Osteocyte (in vitro differentiated cells): Measurements from ENCODE around the gene CDH13. TPM values are rescaled to one million over a fixed set of nuclear protein-coding genes. Genes with fewer than 3 reads are reported as not detected.

Source experiments
- DNase-seq: peaks from one replicate; pipeline ENCODE4 v3.0.0; 2021; ENCODE audit warnings: mixed read lengths; ENCODE audit not compliant: unreplicated experiment; ENCODE audit errors: extremely low spot score
- H3K27ac Mint-ChIP-seq: one replicate; pipeline ENCODE4 v1.8.0; 2021; ENCODE audit warnings: mild to moderate bottlenecking, mixed read lengths; ENCODE audit not compliant: unreplicated experiment
- H3K27me3 Mint-ChIP-seq: one replicate; pipeline ENCODE4 v1.8.0; 2021; ENCODE audit warnings: mixed read lengths; ENCODE audit not compliant: unreplicated experiment
- H3K36me3 Mint-ChIP-seq: one replicate; pipeline ENCODE4 v1.8.0; 2021; ENCODE audit warnings: mixed read lengths; ENCODE audit not compliant: unreplicated experiment
- H3K4me1 Mint-ChIP-seq: one replicate; pipeline ENCODE4 v1.8.0; 2021; ENCODE audit warnings: mixed read lengths; ENCODE audit not compliant: unreplicated experiment
- H3K4me3 Mint-ChIP-seq: one replicate; pipeline ENCODE4 v1.8.0; 2021; ENCODE audit warnings: mild to moderate bottlenecking, moderate library complexity, mixed read lengths; ENCODE audit not compliant: unreplicated experiment
- H3K9me3 Mint-ChIP-seq: one replicate; pipeline ENCODE4 v1.8.0; 2021; ENCODE audit warnings: mixed read lengths; ENCODE audit not compliant: unreplicated experiment
- total RNA-seq: library from RNA; stranded (reverse); gene quantifications from 2 replicates; pipeline ENCODE4 v1.2.1, GENCODE V29; 2021
- TF ChIP-seq, protein P1 (sequence below): fragments of 200-600 bp; sonication (generic); IDR thresholded peaks from 2 replicates; pipeline ENCODE4 v1.5.0; 2021; ENCODE audit warnings: antibody characterized with exemption, mild to moderate bottlenecking, moderate library complexity

CDH13 gene
- total RNA-seq, 1 donor from 2014 or later = 27.0 TPM

DNA sequence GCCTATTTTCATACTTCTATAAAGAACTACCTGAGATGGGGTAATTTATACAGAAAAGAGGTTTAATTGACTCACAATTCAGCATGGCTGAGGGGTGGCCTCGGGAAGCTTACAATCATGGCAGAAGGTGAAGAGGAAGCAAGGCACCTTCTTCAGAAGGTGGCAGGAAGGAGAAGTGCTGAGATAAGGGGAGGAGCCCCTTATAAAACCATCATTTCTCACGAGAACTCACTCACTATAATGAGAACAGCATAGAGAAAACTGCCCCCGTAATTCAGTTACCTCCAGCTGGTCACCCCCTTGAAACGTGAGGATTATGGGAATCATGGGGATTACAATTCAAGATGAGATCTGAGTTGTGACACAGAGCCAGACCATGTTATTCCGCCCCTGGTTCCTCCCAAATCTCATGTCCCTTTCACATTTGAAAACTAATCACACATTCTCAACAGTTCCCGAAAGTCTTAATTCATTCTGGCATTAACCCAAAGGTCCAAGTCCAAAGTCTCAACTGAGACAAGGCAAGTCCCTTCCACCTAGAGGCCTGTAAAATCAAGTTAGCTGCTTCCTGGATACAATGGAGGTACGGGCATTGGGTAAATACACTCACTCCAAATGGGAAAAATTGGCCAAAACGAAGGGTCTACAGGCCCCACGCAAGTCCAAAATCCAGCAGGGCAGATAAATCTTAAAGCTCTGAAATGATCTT, 237.7 kb downstream of the CDH13 start:
- TF ChIP-seq, protein P1, sequence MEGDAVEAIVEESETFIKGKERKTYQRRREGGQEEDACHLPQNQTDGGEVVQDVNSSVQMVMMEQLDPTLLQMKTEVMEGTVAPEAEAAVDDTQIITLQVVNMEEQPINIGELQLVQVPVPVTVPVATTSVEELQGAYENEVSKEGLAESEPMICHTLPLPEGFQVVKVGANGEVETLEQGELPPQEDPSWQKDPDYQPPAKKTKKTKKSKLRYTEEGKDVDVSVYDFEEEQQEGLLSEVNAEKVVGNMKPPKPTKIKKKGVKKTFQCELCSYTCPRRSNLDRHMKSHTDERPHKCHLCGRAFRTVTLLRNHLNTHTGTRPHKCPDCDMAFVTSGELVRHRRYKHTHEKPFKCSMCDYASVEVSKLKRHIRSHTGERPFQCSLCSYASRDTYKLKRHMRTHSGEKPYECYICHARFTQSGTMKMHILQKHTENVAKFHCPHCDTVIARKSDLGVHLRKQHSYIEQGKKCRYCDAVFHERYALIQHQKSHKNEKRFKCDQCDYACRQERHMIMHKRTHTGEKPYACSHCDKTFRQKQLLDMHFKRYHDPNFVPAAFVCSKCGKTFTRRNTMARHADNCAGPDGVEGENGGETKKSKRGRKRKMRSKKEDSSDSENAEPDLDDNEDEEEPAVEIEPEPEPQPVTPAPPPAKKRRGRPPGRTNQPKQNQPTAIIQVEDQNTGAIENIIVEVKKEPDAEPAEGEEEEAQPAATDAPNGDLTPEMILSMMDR = no peak
- H3K4me3 Mint-ChIP-seq = no peak overlapping the region
- no peak overlapping the region for H3K27ac Mint-ChIP-seq
- peaks cover 4% of the 10 kb centered on the region for H3K36me3 Mint-ChIP-seq
- peaks cover 5% of the 10 kb centered on the region for H3K4me1 Mint-ChIP-seq
- H3K27me3 Mint-ChIP-seq = no peaks in the 10 kb centered on the region
- H3K9me3 Mint-ChIP-seq = no peaks in the 10 kb centered on the region
- no peak for DNase-seq

DNA sequence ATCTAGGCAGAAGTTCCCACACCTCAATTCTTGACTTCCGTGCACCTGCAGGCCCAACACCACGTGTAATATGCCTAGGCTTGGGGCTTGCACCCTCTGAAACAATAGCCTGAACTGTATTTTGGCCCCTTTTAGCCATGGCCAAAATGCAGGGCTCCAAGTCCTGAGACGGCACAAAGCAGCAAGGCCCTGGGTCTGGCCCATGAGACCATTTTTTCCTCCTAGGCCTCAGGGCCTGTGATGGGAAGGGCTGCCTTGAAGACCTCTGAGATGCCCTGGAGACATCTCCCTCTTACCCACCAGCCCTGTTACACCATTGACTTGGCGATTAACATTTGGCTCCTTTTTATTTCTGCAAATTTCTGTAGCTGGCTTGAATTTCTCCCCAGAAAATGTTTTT, 238.6 kb downstream of the CDH13 start:
- H3K4me3 Mint-ChIP-seq = no peak overlapping the region
- no peaks in the 10 kb centered on the region for H3K27me3 Mint-ChIP-seq
- H3K9me3 Mint-ChIP-seq = no peaks in the 10 kb centered on the region
- TF ChIP-seq, protein P1 = no peak
- DNase-seq = no peak
- peaks cover 5% of the 10 kb centered on the region for H3K4me1 Mint-ChIP-seq
- H3K27ac Mint-ChIP-seq = no peak overlapping the region
- peaks cover 2% of the 10 kb centered on the region for H3K36me3 Mint-ChIP-seq

DNA sequence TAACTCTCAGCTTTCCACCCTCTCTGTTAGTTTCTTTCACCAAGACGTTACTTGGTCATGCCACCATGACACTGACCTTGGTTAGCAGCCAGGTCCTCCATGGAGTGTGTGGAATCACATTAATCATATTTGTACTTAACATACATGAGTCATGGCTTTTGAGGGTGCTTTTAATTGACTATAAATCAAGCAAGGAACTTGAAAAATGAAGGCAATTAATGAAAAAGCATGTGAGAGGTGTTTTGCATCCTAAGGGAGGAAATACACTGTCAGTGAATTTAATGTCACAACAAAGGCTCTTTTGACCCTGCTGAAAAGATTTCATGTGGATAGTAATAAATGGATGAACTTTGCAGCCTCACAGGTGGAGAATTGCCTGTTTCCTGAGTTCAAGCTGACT, 240.7 kb downstream of the CDH13 start:
- TF ChIP-seq, protein P1 = no peak
- DNase-seq = no peak
- Mint-ChIP-seq H3K27ac (no peak overlapping the region), H3K27me3 (no peaks in the 10 kb centered on the region), H3K9me3 (peaks cover 8% of the 10 kb centered on the region), H3K36me3 (peaks cover 2% of the 10 kb centered on the region), H3K4me3 (no peak overlapping the region), H3K4me1 (peaks cover 5% of the 10 kb centered on the region)

DNA sequence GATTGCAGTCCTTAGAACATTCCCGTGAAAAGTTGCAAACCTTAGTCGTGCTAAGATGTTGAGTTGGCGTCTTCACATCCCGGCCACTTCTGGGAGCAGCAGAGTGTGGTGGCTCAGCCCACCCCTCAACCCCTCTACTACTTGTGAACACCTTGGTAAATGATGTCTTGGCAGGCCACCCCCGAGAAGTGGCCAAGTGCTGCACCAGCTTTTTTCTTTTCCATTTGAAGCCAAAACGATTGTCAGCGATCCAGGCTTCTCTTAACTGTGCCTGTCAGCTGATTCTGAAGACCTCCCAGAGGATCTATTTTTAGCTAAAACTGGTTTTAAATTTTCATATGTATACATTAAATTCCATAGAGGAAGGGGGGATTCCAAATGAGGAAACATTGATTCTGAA, 247.5 kb downstream of the CDH13 start:
- peaks cover 8% of the 10 kb centered on the region for H3K9me3 Mint-ChIP-seq
- no peak overlapping the region for H3K4me3 Mint-ChIP-seq
- H3K4me1 Mint-ChIP-seq = peaks cover 11% of the 10 kb centered on the region
- H3K27ac Mint-ChIP-seq = no peak overlapping the region
- no peaks in the 10 kb centered on the region for H3K27me3 Mint-ChIP-seq
- DNase-seq = no peak
- TF ChIP-seq, protein P1 = no peak
- no peaks in the 10 kb centered on the region for H3K36me3 Mint-ChIP-seq

DNA sequence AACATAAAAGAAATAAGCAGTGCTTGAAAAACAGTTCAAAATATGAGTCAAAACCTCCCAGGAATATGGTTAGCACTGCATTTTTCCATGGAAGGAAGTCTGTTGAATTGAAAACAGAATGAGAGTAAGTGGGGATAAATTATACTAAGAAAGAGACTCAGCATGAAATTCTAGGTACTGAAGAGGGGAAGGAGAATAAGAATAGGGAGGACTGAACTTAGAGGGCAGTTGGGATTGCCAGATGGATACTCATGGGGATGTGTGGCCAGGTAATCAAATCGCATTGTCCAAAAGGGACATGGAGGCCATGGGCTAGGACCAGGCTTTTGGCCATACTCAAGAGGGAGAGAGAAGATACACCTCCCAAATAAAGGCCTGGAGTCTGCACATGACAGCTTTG, 247.9 kb downstream of the CDH13 start:
- no peak overlapping the region for H3K4me3 Mint-ChIP-seq
- TF ChIP-seq, protein P1 = no peak
- no peaks in the 10 kb centered on the region for H3K27me3 Mint-ChIP-seq
- DNase-seq = no peak
- peaks cover 11% of the 10 kb centered on the region for H3K4me1 Mint-ChIP-seq
- H3K27ac Mint-ChIP-seq = no peak overlapping the region
- H3K36me3 Mint-ChIP-seq = no peaks in the 10 kb centered on the region
- peaks cover 8% of the 10 kb centered on the region for H3K9me3 Mint-ChIP-seq
